Type B pancreatic cell (in vitro differentiated cells): ENCODE measurements around the gene C5orf22. TPM values are rescaled to one million over a fixed set of nuclear protein-coding genes. Genes with fewer than 3 reads are reported as not detected.

Experiments used
- DNase-seq: peaks from one replicate; pipeline ENCODE4 v3.0.0; 2021; ENCODE audit warnings: mixed read lengths; ENCODE audit not compliant: unreplicated experiment; ENCODE audit errors: extremely low spot score
- H3K27ac Mint-ChIP-seq: 2 replicates; pipeline ENCODE4 v1.8.0; 2021; ENCODE audit warnings: mild to moderate bottlenecking, mixed read lengths
- H3K27me3 Mint-ChIP-seq: 2 replicates; pipeline ENCODE4 v1.8.0; 2021; ENCODE audit warnings: mixed read lengths
- H3K36me3 Mint-ChIP-seq: 2 replicates; pipeline ENCODE4 v1.8.0; 2021; ENCODE audit warnings: mixed read lengths
- H3K4me1 Mint-ChIP-seq: one replicate; pipeline ENCODE4 v1.8.0; 2021; ENCODE audit warnings: mixed read lengths; ENCODE audit not compliant: unreplicated experiment
- H3K4me3 Mint-ChIP-seq: 2 replicates; pipeline ENCODE4 v1.8.0; 2021; ENCODE audit warnings: mild to moderate bottlenecking, mixed read lengths
- H3K9me3 Mint-ChIP-seq: 2 replicates; pipeline ENCODE4 v1.8.0; 2021; ENCODE audit warnings: mixed read lengths
- total RNA-seq: library from RNA; stranded (reverse); gene quantifications from 2 replicates; pipeline ENCODE4 v1.2.1, GENCODE V29; 2021; ENCODE audit warnings: low replicate concordance
- TF ChIP-seq, protein P1 (sequence below): fragments of 200-600 bp; sonication (generic); conservative IDR thresholded peaks from 2 replicates; pipeline ENCODE4 v1.5.0; 2021; ENCODE audit warnings: antibody characterized with exemption, mild to moderate bottlenecking

C5orf22 gene
- total RNA-seq, 1 donor from 2014 or later: 28.1 TPM

- TF ChIP-seq, protein P1, sequence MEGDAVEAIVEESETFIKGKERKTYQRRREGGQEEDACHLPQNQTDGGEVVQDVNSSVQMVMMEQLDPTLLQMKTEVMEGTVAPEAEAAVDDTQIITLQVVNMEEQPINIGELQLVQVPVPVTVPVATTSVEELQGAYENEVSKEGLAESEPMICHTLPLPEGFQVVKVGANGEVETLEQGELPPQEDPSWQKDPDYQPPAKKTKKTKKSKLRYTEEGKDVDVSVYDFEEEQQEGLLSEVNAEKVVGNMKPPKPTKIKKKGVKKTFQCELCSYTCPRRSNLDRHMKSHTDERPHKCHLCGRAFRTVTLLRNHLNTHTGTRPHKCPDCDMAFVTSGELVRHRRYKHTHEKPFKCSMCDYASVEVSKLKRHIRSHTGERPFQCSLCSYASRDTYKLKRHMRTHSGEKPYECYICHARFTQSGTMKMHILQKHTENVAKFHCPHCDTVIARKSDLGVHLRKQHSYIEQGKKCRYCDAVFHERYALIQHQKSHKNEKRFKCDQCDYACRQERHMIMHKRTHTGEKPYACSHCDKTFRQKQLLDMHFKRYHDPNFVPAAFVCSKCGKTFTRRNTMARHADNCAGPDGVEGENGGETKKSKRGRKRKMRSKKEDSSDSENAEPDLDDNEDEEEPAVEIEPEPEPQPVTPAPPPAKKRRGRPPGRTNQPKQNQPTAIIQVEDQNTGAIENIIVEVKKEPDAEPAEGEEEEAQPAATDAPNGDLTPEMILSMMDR: no peak
- H3K36me3 Mint-ChIP-seq: no peaks in the 10 kb centered on the region
- H3K27ac Mint-ChIP-seq: no peak overlapping the region
- no peaks in the 10 kb centered on the region for H3K4me1 Mint-ChIP-seq
- no peak for DNase-seq
- no peak overlapping the region for H3K4me3 Mint-ChIP-seq
- peaks cover 4% of the 10 kb centered on the region for H3K9me3 Mint-ChIP-seq
- no peaks in the 10 kb centered on the region for H3K27me3 Mint-ChIP-seq
Measured at GRCh38 chr5:31568302-31568835, 36.3 kb downstream of the C5orf22 start.

- TF ChIP-seq, protein P1: no peak
- H3K4me3 Mint-ChIP-seq: no peak overlapping the region
- H3K27ac Mint-ChIP-seq: no peak overlapping the region
- H3K27me3 Mint-ChIP-seq: no peaks in the 10 kb centered on the region
- DNase-seq: no peak
- peaks cover 4% of the 10 kb centered on the region for H3K9me3 Mint-ChIP-seq
- H3K36me3 Mint-ChIP-seq: no peaks in the 10 kb centered on the region
- H3K4me1 Mint-ChIP-seq: no peaks in the 10 kb centered on the region
Measured at GRCh38 chr5:31569068-31569467, 37.0 kb downstream of the C5orf22 start.

DNA sequence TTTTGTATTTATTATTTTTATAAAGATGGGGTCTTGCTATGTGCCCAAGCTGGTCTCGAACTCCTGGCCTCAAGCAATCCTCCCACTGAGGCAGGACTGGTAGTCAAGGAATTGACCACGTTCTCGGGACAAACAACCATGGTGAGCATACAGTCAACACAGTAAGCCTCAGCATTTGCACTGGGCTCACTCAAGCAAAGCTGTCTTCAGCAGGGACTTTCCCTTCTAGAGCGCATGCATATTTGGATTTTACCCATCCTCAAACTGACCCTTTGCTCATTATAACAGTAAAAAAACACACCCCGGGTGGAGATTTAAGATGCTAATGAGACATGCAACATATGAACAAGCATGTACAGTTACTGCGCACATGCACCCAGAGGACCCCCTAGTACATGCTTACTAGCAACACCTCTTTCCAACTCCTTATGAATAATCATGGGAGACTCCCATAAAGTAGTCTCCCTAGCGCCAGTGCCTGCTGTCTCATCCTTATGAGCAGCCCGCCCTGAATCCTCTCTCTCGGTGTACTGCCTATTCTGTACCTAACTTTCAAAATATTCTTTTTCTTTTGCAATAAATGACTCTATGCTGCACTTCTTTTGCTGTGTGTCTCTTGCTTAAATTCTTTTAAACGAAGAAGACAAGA is 41.5 kb downstream of the C5orf22 start:
- H3K4me3 Mint-ChIP-seq: no peak overlapping the region
- H3K27ac Mint-ChIP-seq: no peak overlapping the region
- DNase-seq: no peak
- H3K36me3 Mint-ChIP-seq: no peaks in the 10 kb centered on the region
- H3K27me3 Mint-ChIP-seq: peaks cover 5% of the 10 kb centered on the region
- H3K4me1 Mint-ChIP-seq: no peaks in the 10 kb centered on the region
- no peaks in the 10 kb centered on the region for H3K9me3 Mint-ChIP-seq
- TF ChIP-seq, protein P1: no peak

DNA sequence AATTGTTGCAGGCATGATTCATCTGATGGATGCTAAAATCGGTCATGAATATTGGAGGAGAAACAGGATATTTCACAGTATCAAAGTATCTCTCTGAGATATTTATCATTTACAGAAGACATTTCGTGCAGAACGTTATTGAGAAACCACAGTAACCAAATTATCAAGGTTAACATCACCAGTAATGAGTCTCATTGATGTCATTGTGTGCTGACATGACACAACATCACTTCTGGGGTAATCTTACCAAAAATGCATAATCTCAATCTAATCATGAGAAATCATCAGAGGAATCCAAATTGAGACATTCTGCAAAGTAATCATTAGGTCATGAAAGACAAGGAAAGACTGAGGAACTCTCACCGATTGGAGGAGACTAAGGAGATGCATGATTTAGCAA is 42.7 kb downstream of the C5orf22 start:
- no peaks in the 10 kb centered on the region for H3K36me3 Mint-ChIP-seq
- H3K27me3 Mint-ChIP-seq: peaks cover 5% of the 10 kb centered on the region
- TF ChIP-seq, protein P1: no peak
- no peak overlapping the region for H3K27ac Mint-ChIP-seq
- no peak overlapping the region for H3K4me3 Mint-ChIP-seq
- DNase-seq: no peak
- no peaks in the 10 kb centered on the region for H3K9me3 Mint-ChIP-seq
- H3K4me1 Mint-ChIP-seq: no peaks in the 10 kb centered on the region

DNA sequence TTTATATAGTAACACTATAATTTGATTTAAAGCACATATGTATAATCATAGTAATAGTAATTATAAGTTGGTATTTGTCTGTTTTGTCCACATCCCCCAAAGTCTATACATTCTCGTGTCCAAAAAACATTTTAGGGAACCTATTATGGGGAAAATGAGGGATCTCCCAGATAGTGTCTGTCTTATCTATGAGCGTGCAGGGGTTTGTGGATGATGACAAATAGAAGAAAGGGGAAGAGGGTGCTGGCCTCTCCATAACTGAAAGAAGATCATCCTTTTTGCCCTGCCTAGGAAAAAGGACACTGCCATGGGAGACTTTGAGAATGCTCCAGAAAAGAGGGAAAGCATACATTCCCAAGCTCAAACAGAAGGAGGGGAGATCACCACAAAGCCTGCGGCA is 45.3 kb downstream of the C5orf22 start:
- H3K9me3 Mint-ChIP-seq: no peaks in the 10 kb centered on the region
- DNase-seq: no peak
- H3K27me3 Mint-ChIP-seq: peaks cover 7% of the 10 kb centered on the region
- no peak overlapping the region for H3K4me3 Mint-ChIP-seq
- TF ChIP-seq, protein P1: no peak
- no peaks in the 10 kb centered on the region for H3K36me3 Mint-ChIP-seq
- H3K4me1 Mint-ChIP-seq: no peaks in the 10 kb centered on the region
- H3K27ac Mint-ChIP-seq: no peak overlapping the region
